Measurements from ENCODE around the gene NHLH2.

Gene NHLH2

GRCh38 chr1:115839029-115839678, 1.8 kb downstream of the NHLH2 start:
- peak; percentile 25 for DNase-seq
- H3K23ac ChIP-seq (ENCODE audit: low read length in 2 of 2), result no peak overlapping the region
- peak overlapping the region; percentile 70 for H3K9ac ChIP-seq (ENCODE audit: low read length)
- no peak overlapping the region for H2BK15ac ChIP-seq (ENCODE audit: low read depth, poor library complexity, severe bottlenecking)
- H2BK5ac ChIP-seq (ENCODE audit: low read depth, low read length, poor library complexity, severe bottlenecking), result peak overlapping the region; percentile 77
- H3K4me1 ChIP-seq (ENCODE audit: control insufficient read depth, insufficient read depth, low read depth, low read length), result peaks cover 12% of the 10 kb centered on the region
- H3K14ac ChIP-seq (ENCODE audit: low read length in 2 of 2), result no peak overlapping the region
- H2BK12ac ChIP-seq (ENCODE audit: low read length in 2 of 2), result peak overlapping the region in 1 of 2 experiments; percentile 76
- H3K4me2 ChIP-seq (ENCODE audit: low read length, poor library complexity, severe bottlenecking), result peak overlapping the region; percentile 52
- no peaks in the 10 kb centered on the region for H3K9me3 ChIP-seq (ENCODE audit: control insufficient read depth, low read length)
- H3K36me3 ChIP-seq (ENCODE audit: control insufficient read depth in 1 of 2, insufficient read depth in 2 of 2, low read depth in 1 of 2, low read length in 2 of 2), result peaks cover 0 to 9% of the 10 kb centered on the region in 2 experiments
- H3K4me3 ChIP-seq (ENCODE audit: insufficient read depth in 1 of 2, low read depth in 1 of 2, low read length in 2 of 2), result peak overlapping the region; percentile 5 to 71
- H3K79me1 ChIP-seq (replicated peaks; ENCODE audit: low read length, poor library complexity, severe bottlenecking), result no peaks in the 10 kb centered on the region
- H4K91ac ChIP-seq (ENCODE audit: low read length), result no peak overlapping the region
- no peak overlapping the region for H3K27ac ChIP-seq (ENCODE audit: low read length, poor library complexity, severe bottlenecking)
- 1% methylated on average over 48 of the region's 49 CpGs for WGBS
- H3K18ac ChIP-seq (ENCODE audit: low read depth in 1 of 2, low read length in 2 of 2), result no peak overlapping the region
- H2AFZ ChIP-seq (ENCODE audit: low read depth, low read length), result no peak overlapping the region
- H4K8ac ChIP-seq (ENCODE audit: low read length), result no peak overlapping the region
- peak overlapping the region; percentile 39 for H2BK120ac ChIP-seq (ENCODE audit: low read depth, low read length)
- H3K27me3 ChIP-seq (ENCODE audit: control insufficient read depth in 1 of 2, insufficient read depth in 1 of 2, low read length in 2 of 2), result peaks cover 64 to 95% of the 10 kb centered on the region in 2 experiments
- H2AK5ac ChIP-seq (ENCODE audit: low read length, severe bottlenecking), result no peak overlapping the region
- no peak overlapping the region for H3K4ac ChIP-seq (ENCODE audit: low read depth in 1 of 2, low read length in 2 of 2)

GRCh38 chr1:115838431-115839028, 2.4 kb downstream of the NHLH2 start:
- Histone ChIP-seq H3K27ac (ENCODE audit: low read length, poor library complexity, severe bottlenecking) (no peak overlapping the region), H2BK15ac (ENCODE audit: low read depth, poor library complexity, severe bottlenecking) (no peak overlapping the region), H4K91ac (ENCODE audit: low read length) (no peak overlapping the region), H3K79me1 (replicated peaks; ENCODE audit: low read length, poor library complexity, severe bottlenecking) (no peaks in the 10 kb centered on the region), H3K27me3 (ENCODE audit: control insufficient read depth in 1 of 2, insufficient read depth in 1 of 2, low read length in 2 of 2) (peaks cover 65 to 88% of the 10 kb centered on the region in 2 experiments), H2BK5ac (ENCODE audit: low read depth, low read length, poor library complexity, severe bottlenecking) (no peak overlapping the region), H2AK5ac (ENCODE audit: low read length, severe bottlenecking) (no peak overlapping the region), H4K8ac (ENCODE audit: low read length) (no peak overlapping the region), H3K9ac (ENCODE audit: low read length) (peak overlapping the region; percentile 70), H2AFZ (ENCODE audit: low read depth, low read length) (no peak overlapping the region), H3K9me3 (ENCODE audit: control insufficient read depth, low read length) (no peaks in the 10 kb centered on the region), H2BK12ac (ENCODE audit: low read length in 2 of 2) (no peak overlapping the region), H3K4ac (ENCODE audit: low read depth in 1 of 2, low read length in 2 of 2) (no peak overlapping the region), H2BK120ac (ENCODE audit: low read depth, low read length) (peak overlapping the region; percentile 43), H3K36me3 (ENCODE audit: control insufficient read depth in 1 of 2, insufficient read depth in 2 of 2, low read depth in 1 of 2, low read length in 2 of 2) (peaks cover 0 to 9% of the 10 kb centered on the region in 2 experiments), H3K4me1 (ENCODE audit: control insufficient read depth, insufficient read depth, low read depth, low read length) (peaks cover 12% of the 10 kb centered on the region), H3K4me3 (ENCODE audit: insufficient read depth in 1 of 2, low read depth in 1 of 2, low read length in 2 of 2) (peak overlapping the region in 1 of 2 experiments; percentile 71), H3K18ac (ENCODE audit: low read depth in 1 of 2, low read length in 2 of 2) (no peak overlapping the region), H3K14ac (ENCODE audit: low read length in 2 of 2) (no peak overlapping the region), H3K4me2 (ENCODE audit: low read length, poor library complexity, severe bottlenecking) (peak overlapping the region; percentile 52), H3K23ac (ENCODE audit: low read length in 2 of 2) (no peak overlapping the region)
- no peak for DNase-seq
- 3% methylated on average over 60 of the region's 67 CpGs for WGBS

- WGBS, result 3% methylated on average over 64 of the region's 80 CpGs
- DNase-seq, result no peak
- Histone ChIP-seq H4K91ac (ENCODE audit: low read length) (no peak overlapping the region), H2BK5ac (ENCODE audit: low read depth, low read length, poor library complexity, severe bottlenecking) (no peak overlapping the region), H3K79me1 (replicated peaks; ENCODE audit: low read length, poor library complexity, severe bottlenecking) (no peaks in the 10 kb centered on the region), H3K4ac (ENCODE audit: low read depth in 1 of 2, low read length in 2 of 2) (no peak overlapping the region), H3K18ac (ENCODE audit: low read depth in 1 of 2, low read length in 2 of 2) (no peak overlapping the region), H3K4me2 (ENCODE audit: low read length, poor library complexity, severe bottlenecking) (peak overlapping the region; percentile 23), H3K36me3 (ENCODE audit: control insufficient read depth in 1 of 2, insufficient read depth in 2 of 2, low read depth in 1 of 2, low read length in 2 of 2) (peaks cover 0 to 9% of the 10 kb centered on the region in 2 experiments), H4K8ac (ENCODE audit: low read length) (no peak overlapping the region), H3K27ac (ENCODE audit: low read length, poor library complexity, severe bottlenecking) (no peak overlapping the region), H3K14ac (ENCODE audit: low read length in 2 of 2) (peak overlapping the region in 1 of 2 experiments; percentile 51), H2AK5ac (ENCODE audit: low read length, severe bottlenecking) (no peak overlapping the region), H3K4me1 (ENCODE audit: control insufficient read depth, insufficient read depth, low read depth, low read length) (peaks cover 14% of the 10 kb centered on the region), H2AFZ (ENCODE audit: low read depth, low read length) (no peak overlapping the region), H2BK120ac (ENCODE audit: low read depth, low read length) (no peak overlapping the region), H3K9me3 (ENCODE audit: control insufficient read depth, low read length) (no peaks in the 10 kb centered on the region), H3K4me3 (ENCODE audit: insufficient read depth in 1 of 2, low read depth in 1 of 2, low read length in 2 of 2) (peak overlapping the region; percentile 10 to 53), H3K9ac (ENCODE audit: low read length) (no peak overlapping the region), H2BK15ac (ENCODE audit: low read depth, poor library complexity, severe bottlenecking) (no peak overlapping the region), H3K23ac (ENCODE audit: low read length in 2 of 2) (peak overlapping the region in 1 of 2 experiments; percentile 0), H3K27me3 (ENCODE audit: control insufficient read depth in 1 of 2, insufficient read depth in 1 of 2, low read length in 2 of 2) (peaks cover 67 to 83% of the 10 kb centered on the region in 2 experiments), H2BK12ac (ENCODE audit: low read length in 2 of 2) (no peak overlapping the region)
Observed at GRCh38 chr1:115837740-115838421, 3.0 kb downstream of the NHLH2 start.

- no peak overlapping the region for H3K9ac ChIP-seq (ENCODE audit: low read length)
Observed at GRCh38 chr1:115837341-115837739, 3.6 kb downstream of the NHLH2 start.

More at GRCh38 chr1:115837341-115837739, 3.6 kb downstream of the NHLH2 start:
- H3K4me2 ChIP-seq (ENCODE audit: low read length, poor library complexity, severe bottlenecking), result no peak overlapping the region
- no peak overlapping the region for H2AFZ ChIP-seq (ENCODE audit: low read depth, low read length)
- no peak overlapping the region for H3K27ac ChIP-seq (ENCODE audit: low read length, poor library complexity, severe bottlenecking)
- H3K18ac ChIP-seq (ENCODE audit: low read depth in 1 of 2, low read length in 2 of 2), result no peak overlapping the region
- H4K8ac ChIP-seq (ENCODE audit: low read length), result no peak overlapping the region
- H3K4ac ChIP-seq (ENCODE audit: low read depth in 1 of 2, low read length in 2 of 2), result no peak overlapping the region
- H3K79me1 ChIP-seq (replicated peaks; ENCODE audit: low read length, poor library complexity, severe bottlenecking), result no peaks in the 10 kb centered on the region
- H2BK120ac ChIP-seq (ENCODE audit: low read depth, low read length), result no peak overlapping the region
- H3K14ac ChIP-seq (ENCODE audit: low read length in 2 of 2), result no peak overlapping the region
- H4K91ac ChIP-seq (ENCODE audit: low read length), result no peak overlapping the region
- H3K36me3 ChIP-seq (ENCODE audit: control insufficient read depth in 1 of 2, insufficient read depth in 2 of 2, low read depth in 1 of 2, low read length in 2 of 2), result peaks cover 0 to 9% of the 10 kb centered on the region in 2 experiments
- H2AK5ac ChIP-seq (ENCODE audit: low read length, severe bottlenecking), result no peak overlapping the region
- no peak overlapping the region for H3K23ac ChIP-seq (ENCODE audit: low read length in 2 of 2)
- DNase-seq, result no peak
- no peaks in the 10 kb centered on the region for H3K9me3 ChIP-seq (ENCODE audit: control insufficient read depth, low read length)
- H3K27me3 ChIP-seq (ENCODE audit: control insufficient read depth in 1 of 2, insufficient read depth in 1 of 2, low read length in 2 of 2), result peaks cover 62 to 78% of the 10 kb centered on the region in 2 experiments
- no peak overlapping the region for H2BK12ac ChIP-seq (ENCODE audit: low read length in 2 of 2)
- H2BK5ac ChIP-seq (ENCODE audit: low read depth, low read length, poor library complexity, severe bottlenecking), result no peak overlapping the region
- WGBS, result 32% methylated on average over 3 of the region's 4 CpGs
- H3K4me3 ChIP-seq (ENCODE audit: insufficient read depth in 1 of 2, low read depth in 1 of 2, low read length in 2 of 2), result no peak overlapping the region
- H2BK15ac ChIP-seq (ENCODE audit: low read depth, poor library complexity, severe bottlenecking), result no peak overlapping the region
- H3K4me1 ChIP-seq (ENCODE audit: control insufficient read depth, insufficient read depth, low read depth, low read length), result peaks cover 14% of the 10 kb centered on the region
